ENCODE data around the gene MCHR1.
"Not testable (repeated sequence)": the region's sequence is repeated elsewhere in the genome, so short reads cannot be mapped to it uniquely, and the experiment has no call there.

MCHR1 gene

GRCh38 chr22:40694411-40694810, 15.1 kb downstream of the MCHR1 start:
- DNase-seq: no peak

- DNase-seq: no peak
Observed at GRCh38 chr22:40701274-40701673, 22.0 kb downstream of the MCHR1 start.

GRCh38 chr22:40703174-40703573, 23.9 kb downstream of the MCHR1 start:
- no peak for DNase-seq

- no peak for DNase-seq
Observed at GRCh38 chr22:40703736-40704135, 24.5 kb downstream of the MCHR1 start.

- DNase-seq: no peak
Observed at GRCh38 chr22:40705918-40706682, 26.8 kb downstream of the MCHR1 start.

GRCh38 chr22:40707154-40707553, 27.9 kb downstream of the MCHR1 start:
- DNase-seq: no peak

- DNase-seq: no peak
Observed at GRCh38 chr22:40708177-40708576, 28.9 kb downstream of the MCHR1 start.

- no peak for DNase-seq
Observed at GRCh38 chr22:40709752-40710413, 30.6 kb downstream of the MCHR1 start.

- no peak for DNase-seq
Observed at GRCh38 chr22:40712311-40712710, 33.0 kb downstream of the MCHR1 start.

- DNase-seq: no peak
Observed at GRCh38 chr22:40714499-40715337, 35.4 kb downstream of the MCHR1 start.

GRCh38 chr22:40716116-40716515, 36.8 kb downstream of the MCHR1 start:
- no peak for DNase-seq

GRCh38 chr22:40717657-40718056, 38.4 kb downstream of the MCHR1 start:
- not testable (repeated sequence) for DNase-seq

- no peak for DNase-seq
Observed at GRCh38 chr22:40718250-40719204, 39.2 kb downstream of the MCHR1 start.

GRCh38 chr22:40719599-40719998, 40.3 kb downstream of the MCHR1 start:
- DNase-seq: no peak

GRCh38 chr22:40720156-40720537, 40.9 kb downstream of the MCHR1 start:
- not testable (repeated sequence) for DNase-seq

GRCh38 chr22:40720538-40721256, 41.4 kb downstream of the MCHR1 start:
- DNase-seq: no peak

GRCh38 chr22:40721266-40721665, 42.0 kb downstream of the MCHR1 start:
- DNase-seq: no peak

GRCh38 chr22:40723396-40723933, 44.2 kb downstream of the MCHR1 start:
- no peak for DNase-seq

GRCh38 chr22:40726514-40726913, 47.2 kb downstream of the MCHR1 start:
- DNase-seq: peak; percentile 59

- no peak for DNase-seq
Observed at GRCh38 chr22:40727070-40727963, 48.0 kb downstream of the MCHR1 start.
